K562 (cell line): ENCODE measurements around the gene AMT. TPM values are rescaled to one million over a fixed set of nuclear protein-coding genes. Genes with fewer than 3 reads are reported as not detected.

Source experiments
- CXXC5 ChIP-seq: fragments of 250-450 bp; sonication (Bioruptor Pico); IDR thresholded peaks from 2 replicates; pipeline ENCODE4 v1.8.0; 2022; ENCODE audit warnings: inconsistent platforms, mild to moderate bottlenecking, moderate library complexity
- EHMT2 ChIP-seq: fragments of 450-650 bp; IDR thresholded peaks from 2 replicates; pipeline ENCODE4 v1.6.1; 2018; ENCODE audit warnings: antibody characterized with exemption
- GABPA ChIP-seq: fragments of 200-800 bp; sonication (Bioruptor generic); conservative IDR thresholded peaks from 2 replicates; pipeline ENCODE4 v1.6.1; 2016; ENCODE audit warnings: low read depth, missing genetic modification characterization, missing compliant biosample characterization
- GATA2 ChIP-seq: sonication (generic); formaldehyde crosslinking; IDR thresholded peaks from 2 replicates; pipeline ENCODE4 v1.4.0; 2020; ENCODE audit warnings: mild to moderate bottlenecking, missing genetic modification reagents
- KLF1 ChIP-seq: fragments of 450-650 bp; IDR thresholded peaks from 2 replicates; pipeline ENCODE4 v1.6.1; 2016; ENCODE audit warnings: missing genetic modification characterization, missing compliant biosample characterization
- LARP7 ChIP-seq: fragments of 450-650 bp; IDR thresholded peaks from 2 replicates; pipeline ENCODE4 v1.6.1; 2016
- MEIS2 ChIP-seq: fragments of 450-650 bp; IDR thresholded peaks from 2 replicates; pipeline ENCODE4 v1.6.1; 2014; ENCODE audit warnings: mild to moderate bottlenecking; ENCODE audit not compliant: partially characterized antibody
- MIER1 ChIP-seq: fragments of 450-650 bp; IDR thresholded peaks from 2 replicates; pipeline ENCODE4 v1.6.1; 2016; ENCODE audit warnings: antibody characterized with exemption, mild to moderate bottlenecking, low read depth
- NCOA4 ChIP-seq: fragments of 450-650 bp; IDR thresholded peaks from 2 replicates; pipeline ENCODE4 v1.6.1; 2018; ENCODE audit warnings: mild to moderate bottlenecking; ENCODE audit not compliant: partially characterized antibody
- NR2C2 ChIP-seq, 2 experiments: fragments of 200-800 bp in 1 of 2; sonication (Bioruptor generic) in 1 of 2; sonication (generic) in 1 of 2; formaldehyde crosslinking in 1 of 2; IDR thresholded peaks; 2 replicates each; pipeline versions ENCODE4 v1.6.1 to v1.8.0; 2016 to 2022; ENCODE audit warnings: mild to moderate bottlenecking in 1 of 2, missing compliant biosample characterization in 1 of 2, missing genetic modification characterization in 1 of 2, missing genetic modification reagents in 1 of 2
- PBX2 ChIP-seq, 2 experiments: IDR thresholded peaks in 1 of 2; conservative IDR thresholded peaks in 1 of 2; 2 replicates each; pipeline ENCODE4 v1.6.1; 2016; ENCODE audit warnings: low read depth in 2 of 2, mild to moderate bottlenecking in 1 of 2, missing compliant biosample characterization in 1 of 2, missing genetic modification characterization in 1 of 2, moderate library complexity in 1 of 2
- PCBP1 ChIP-seq: fragments of 200-400 bp; formaldehyde crosslinking; IDR thresholded peaks from 2 replicates; pipeline ENCODE4 v1.6.1; 2018; ENCODE audit warnings: mild to moderate bottlenecking, low read depth, low read length; ENCODE audit not compliant: poor library complexity, severe bottlenecking
- PHB ChIP-seq: fragments of 250-450 bp; sonication (Bioruptor Pico); IDR thresholded peaks from 2 replicates; pipeline ENCODE4 v1.5.0; 2021
- POLR2G ChIP-seq: fragments of 200-400 bp; formaldehyde crosslinking; IDR thresholded peaks from 2 replicates; pipeline ENCODE4 v1.6.1; 2017; ENCODE audit warnings: low read depth, mild to moderate bottlenecking, antibody characterized with exemption, low read length, moderate library complexity
- PTBP1 ChIP-seq: fragments of 200-400 bp; formaldehyde crosslinking; IDR thresholded peaks from 2 replicates; pipeline ENCODE4 v1.6.1; 2017; ENCODE audit warnings: low read depth, low read length
- RBBP5 ChIP-seq: fragments of 200-600 bp; sonication (generic); IDR thresholded peaks from 2 replicates; pipeline ENCODE4 v1.6.1; 2012; ENCODE audit warnings: borderline replicate concordance, mild to moderate bottlenecking, low read length, control low read depth, inconsistent platforms; ENCODE audit not compliant: insufficient read depth, poor library complexity, severe bottlenecking
- SAFB ChIP-seq: fragments of 200-400 bp; formaldehyde crosslinking; IDR thresholded peaks from 2 replicates; pipeline ENCODE4 v1.6.1; 2017; ENCODE audit warnings: low read depth, low read length, borderline replicate concordance
- SAP30 ChIP-seq: fragments of 200-600 bp; sonication (generic); IDR thresholded peaks from 2 replicates; pipeline ENCODE4 v1.6.1; 2012; ENCODE audit warnings: borderline replicate concordance, low read depth, mild to moderate bottlenecking, moderate library complexity, low read length, control low read depth, inconsistent platforms; ENCODE audit not compliant: insufficient read depth, poor library complexity, severe bottlenecking
- TRIM24 ChIP-seq, 2 experiments: fragments of 450-650 bp; IDR thresholded peaks; 2 replicates each; pipeline ENCODE4 v1.6.1; 2016
- ZNF143 ChIP-seq: sonication (generic); formaldehyde crosslinking; IDR thresholded peaks from 2 replicates; pipeline ENCODE4 v1.9.0; 2022; ENCODE audit warnings: mild to moderate bottlenecking, missing genetic modification reagents
- polyA plus RNA-seq, 8 experiments: library from polyadenylated mRNA; depleted of rRNA in 4 of 8; stranded (reverse) in 5 of 8; unstranded in 3 of 8; fragments of >200 nt; fragmentation: Nextera tagmentation in 2 of 8; fragmentation: Illumina TruSeq in 1 of 8; extraction: Ambion mirVana in 2 of 8; extraction: Trizol in 1 of 8; gene quantifications; 2 replicates each; pipeline versions ENCODE4 v1.2.1 to v1.2.3, GENCODE V29; 2011 to 2014; ENCODE audit warnings: inconsistent platforms in 1 of 8, missing spikeins in 1 of 8
- total RNA-seq, 7 experiments: library from RNA; depleted of rRNA in 6 of 7; stranded (reverse); fragments of >200 nt in 6 of 7; fragmentation: Illumina TruSeq in 2 of 7; extraction: Trizol in 2 of 7; gene quantifications; 2 replicates each; pipeline versions ENCODE4 v1.2.1 to v1.2.3, GENCODE V29; 2011 to 2021; ENCODE audit warnings: low replicate concordance in 1 of 7
- TF ChIP-seq, protein P1 (sequence below): sonication (generic); formaldehyde crosslinking; IDR thresholded peaks from 2 replicates; pipeline ENCODE4 v1.4.0; 2020; ENCODE audit warnings: mild to moderate bottlenecking, missing genetic modification reagents
- TF ChIP-seq, protein P2 (sequence below), 2 experiments: fragments of 250-450 bp in 1 of 2; fragments of 450-650 bp in 1 of 2; sonication (Bioruptor Pico) in 1 of 2; IDR thresholded peaks; 2 replicates each; pipeline versions ENCODE4 v1.6.1 to v1.8.0; 2016 to 2021; ENCODE audit warnings: mild to moderate bottlenecking in 2 of 2, moderate library complexity in 2 of 2, missing compliant biosample characterization in 1 of 2, missing genetic modification characterization in 1 of 2

Gene AMT
- total and polyA plus RNA-seq, 9 of the 15 experiments (the other 6 are each of a cell fraction or from before 2014, with no cell fraction given), result 0.14 to 2.1 (median 0.52) TPM

DNA sequence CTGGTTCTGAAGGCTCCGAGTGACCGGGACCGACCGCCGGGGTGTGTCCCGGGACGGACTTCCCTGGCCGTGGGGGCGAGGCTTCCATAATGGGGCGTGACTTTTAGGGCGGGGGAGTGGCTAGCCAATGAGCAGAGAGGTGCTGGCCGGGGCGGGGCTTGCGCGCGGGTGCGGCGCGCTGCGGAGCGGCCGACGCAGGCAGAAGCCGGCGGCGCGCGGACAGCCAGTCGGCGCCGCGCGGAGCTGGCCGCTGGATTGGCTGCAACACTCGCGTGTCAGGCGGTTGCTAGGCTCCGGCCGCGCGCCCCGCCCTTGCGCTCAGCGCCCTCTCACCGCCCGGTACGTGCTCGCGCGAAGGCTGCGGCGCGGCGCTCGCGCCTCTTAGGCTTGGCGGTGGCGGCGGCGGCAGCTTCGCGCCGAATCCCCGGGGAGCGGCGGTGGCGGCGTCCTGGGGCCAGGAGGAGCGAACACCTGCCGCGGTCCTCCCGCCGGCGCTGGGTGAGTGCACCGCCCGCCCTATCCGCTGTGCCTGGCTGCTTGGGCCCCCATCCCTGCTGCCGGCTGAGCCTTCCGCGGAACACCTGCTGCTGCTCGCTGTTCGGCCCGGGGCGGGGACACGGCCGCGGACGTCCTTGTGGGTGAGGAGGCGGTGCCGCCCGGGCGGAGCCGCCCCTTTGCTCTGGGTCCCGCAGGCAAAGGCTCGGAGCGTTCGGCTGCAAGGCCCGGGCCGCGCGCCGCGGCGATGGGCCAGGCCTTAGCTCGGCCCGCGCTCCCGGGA is 47.9 kb upstream of the AMT start, which contains the start of gene DAG1 (continued):
- no peak for TF ChIP-seq NR2C2 (CRISPR knock-in tag; IDR thresholded peaks at IDR 0.05)
- peak; percentile 55; the same call in 1 of the 2 replicates for TF ChIP-seq NR2C2 (tag; IDR thresholded peaks at IDR 0.05)
- TF ChIP-seq, protein P1, sequence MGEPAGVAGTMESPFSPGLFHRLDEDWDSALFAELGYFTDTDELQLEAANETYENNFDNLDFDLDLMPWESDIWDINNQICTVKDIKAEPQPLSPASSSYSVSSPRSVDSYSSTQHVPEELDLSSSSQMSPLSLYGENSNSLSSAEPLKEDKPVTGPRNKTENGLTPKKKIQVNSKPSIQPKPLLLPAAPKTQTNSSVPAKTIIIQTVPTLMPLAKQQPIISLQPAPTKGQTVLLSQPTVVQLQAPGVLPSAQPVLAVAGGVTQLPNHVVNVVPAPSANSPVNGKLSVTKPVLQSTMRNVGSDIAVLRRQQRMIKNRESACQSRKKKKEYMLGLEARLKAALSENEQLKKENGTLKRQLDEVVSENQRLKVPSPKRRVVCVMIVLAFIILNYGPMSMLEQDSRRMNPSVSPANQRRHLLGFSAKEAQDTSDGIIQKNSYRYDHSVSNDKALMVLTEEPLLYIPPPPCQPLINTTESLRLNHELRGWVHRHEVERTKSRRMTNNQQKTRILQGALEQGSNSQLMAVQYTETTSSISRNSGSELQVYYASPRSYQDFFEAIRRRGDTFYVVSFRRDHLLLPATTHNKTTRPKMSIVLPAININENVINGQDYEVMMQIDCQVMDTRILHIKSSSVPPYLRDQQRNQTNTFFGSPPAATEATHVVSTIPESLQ, result no peak
- no peak for TF ChIP-seq MIER1
- TF ChIP-seq PBX2 (CRISPR knock-in tag; IDR thresholded peaks at IDR 0.05; ENCODE audit: low read depth), result no peak
- TF ChIP-seq PBX2 (tag; conservative IDR thresholded peaks at IDR 0.05; ENCODE audit: low read depth), result no peak
- peak; percentile 60 for TF ChIP-seq RBBP5
- TF ChIP-seq PCBP1, result no peak
- 0 out of 2 replicates have a peak, but pooled peaks have one; percentile 15 for TF ChIP-seq PHB
- no peak for TF ChIP-seq LARP7
- TF ChIP-seq SAP30, result peak; percentile 18
- no peak for TF ChIP-seq EHMT2
- TF ChIP-seq GABPA, result no peak
- TF ChIP-seq TRIM24 (IDR thresholded peaks at IDR 0.05), result no peak
- TF ChIP-seq, protein P2, sequence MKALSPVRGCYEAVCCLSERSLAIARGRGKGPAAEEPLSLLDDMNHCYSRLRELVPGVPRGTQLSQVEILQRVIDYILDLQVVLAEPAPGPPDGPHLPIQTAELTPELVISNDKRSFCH (CRISPR knock-in tag; IDR thresholded peaks at IDR 0.05), result no peak
- TF ChIP-seq, protein P2 (tag; IDR thresholded peaks at IDR 0.05), result no peak
- TF ChIP-seq KLF1 (tag), result peak; percentile 36; the same call in 1 of the 2 replicates
- no peak for TF ChIP-seq PTBP1
- TF ChIP-seq ZNF143 (CRISPR knock-in tag), result no peak
- TF ChIP-seq SAFB, result peak; percentile 12; the same call in 1 of the 2 replicates
- peak; percentile 89 for TF ChIP-seq POLR2G
- no peak for TF ChIP-seq GATA2 (CRISPR knock-in tag)
- TF ChIP-seq CXXC5, result peak; percentile 85
- TF ChIP-seq NCOA4, result no peak
- peak; percentile 58 for TF ChIP-seq MEIS2
